Measurements from ENCODE around the gene HNRNPC.
"Not testable (repeated sequence)": the region's sequence is repeated elsewhere in the genome, so short reads cannot be mapped to it uniquely, and the experiment has no call there.

Gene HNRNPC

GRCh38 chr14:21241218-21241819 lies 27.9 kb downstream of the HNRNPC start:
- no peak for DNase-seq

GRCh38 chr14:21240417-21240816 lies 28.8 kb downstream of the HNRNPC start:
- no peak for DNase-seq

GRCh38 chr14:21238823-21239518 lies 30.3 kb downstream of the HNRNPC start:
- DNase-seq, result no peak

- no peak for DNase-seq
Measured at GRCh38 chr14:21236948-21237797, 32.1 kb downstream of the HNRNPC start.

GRCh38 chr14:21234112-21234511 lies 35.1 kb downstream of the HNRNPC start:
- no peak for DNase-seq

- DNase-seq, result no peak
Measured at GRCh38 chr14:21233457-21234076, 35.7 kb downstream of the HNRNPC start.

GRCh38 chr14:21231020-21231652 lies 38.1 kb downstream of the HNRNPC start:
- no peak for DNase-seq

GRCh38 chr14:21229821-21230220 lies 39.4 kb downstream of the HNRNPC start:
- no peak for DNase-seq

GRCh38 chr14:21227981-21228380 lies 41.3 kb downstream of the HNRNPC start:
- no peak for DNase-seq

- DNase-seq, result no peak
Measured at GRCh38 chr14:21227150-21227549, 42.1 kb downstream of the HNRNPC start.

- DNase-seq, result no peak
Measured at GRCh38 chr14:21226467-21226866, 42.8 kb downstream of the HNRNPC start.

GRCh38 chr14:21225164-21225563 lies 44.1 kb downstream of the HNRNPC start:
- not testable (repeated sequence) for DNase-seq

GRCh38 chr14:21220874-21221477 lies 48.3 kb downstream of the HNRNPC start:
- DNase-seq, result no peak

- DNase-seq, result no peak
Measured at GRCh38 chr14:21219561-21220111, 49.6 kb downstream of the HNRNPC start.

- no peak for DNase-seq
Measured at GRCh38 chr14:21219120-21219519, 50.1 kb downstream of the HNRNPC start.

GRCh38 chr14:21215879-21216251 lies 53.4 kb downstream of the HNRNPC start:
- no peak for DNase-seq

GRCh38 chr14:21215130-21215878 lies 53.9 kb downstream of the HNRNPC start:
- no peak for DNase-seq

- no peak for DNase-seq
Measured at GRCh38 chr14:21213652-21214051, 55.6 kb downstream of the HNRNPC start.

GRCh38 chr14:21212824-21213223 lies 56.4 kb downstream of the HNRNPC start:
- DNase-seq, result not testable (repeated sequence)

GRCh38 chr14:21211509-21211908 lies 57.7 kb downstream of the HNRNPC start:
- no peak for DNase-seq

GRCh38 chr14:21210023-21210422 lies 59.2 kb downstream of the HNRNPC start:
- DNase-seq, result no peak
